GM12878 (cell line): ENCODE data around the gene TP53I11. TPM values are rescaled to one million over a fixed set of nuclear protein-coding genes. Genes with fewer than 3 reads are reported as not detected.

ENCODE experiments used
- ATAC-seq: fragments of 200-7000 bp; cut with Tn5 transposase; 3 replicates; pipeline ENCODE4 v1.9.1; 2020; ENCODE audit warnings: mild to moderate bottlenecking, moderate library complexity
- BruUV-seq: library from RNA; stranded (reverse); fragments of 400-500 nt; replicated peaks from 2 replicates; lab custom pipeline; 2021; lab: Mats Ljungman, UMichigan
- CTCF ChIA-PET: fragments of 300-600 bp; sonication (Branson Sonifier 250); formaldehyde crosslinking; extraction: SDS; loops from one replicate; lab custom pipeline; 2021; ENCODE audit warnings: inconsistent platforms; lab: Yijun Ruan, JAX
- POLR2A ChIA-PET: fragments of 350-600 bp; formaldehyde crosslinking; extraction: SDS; loops from one replicate; lab custom pipeline; 2021; ENCODE audit warnings: inconsistent platforms; lab: Charles Lee
- RAD21 ChIA-PET: fragments of 300-600 bp; sonication (Branson Sonifier 250); formaldehyde crosslinking; loops from one replicate; lab custom pipeline; 2023; ENCODE audit warnings: antibody characterized with exemption; ENCODE audit not compliant: unreplicated experiment; lab: Charles Lee
- SMC1A ChIA-PET: fragments of 300-600 bp; sonication (Branson Sonifier 250); formaldehyde crosslinking; loops from one replicate; lab custom pipeline; 2023; ENCODE audit not compliant: unreplicated experiment, uncharacterized antibody; lab: Charles Lee
- DNase-seq: peaks from one replicate; pipeline ENCODE4 v3.0.0-alpha.2; 2011; ENCODE audit warnings: low read depth, low spot score
- FAIRE-seq: peaks from 3 replicates; lab custom pipeline; 2011; peaks lifted over from hg19 to GRCh38; lab: Jason Lieb, UNC
- H2AFZ ChIP-seq: 2 replicates; pipeline ENCODE4 v1.6.0; 2011; ENCODE audit warnings: low read depth, low read length, control low read depth; ENCODE audit not compliant: control insufficient read depth
- H3K27ac ChIP-seq: 2 replicates; pipeline ENCODE4 v1.5.1; 2011; ENCODE audit warnings: control low read depth; ENCODE audit not compliant: control insufficient read depth, insufficient read depth
- H3K27me3 ChIP-seq, 2 experiments: replicated peaks in 1 of 2; 2 replicates each; pipeline versions ENCODE4 v1.6.0 to v1.6.1; 2011; ENCODE audit warnings: low read length in 1 of 2; ENCODE audit not compliant: control insufficient read depth in 2 of 2, insufficient read depth in 2 of 2
- H3K36me3 ChIP-seq, 2 experiments: 2 replicates each; pipeline ENCODE4 v1.5.1; 2011; ENCODE audit warnings: low read length in 1 of 2; ENCODE audit not compliant: control insufficient read depth in 2 of 2, insufficient read depth in 2 of 2
- H3K4me1 ChIP-seq: 2 replicates; pipeline ENCODE4 v1.6.1; 2011; ENCODE audit warnings: mild to moderate bottlenecking, low read length, moderate library complexity, mixed read lengths; ENCODE audit not compliant: control insufficient read depth, insufficient read depth
- H3K4me2 ChIP-seq: 2 replicates; pipeline ENCODE4 v1.6.0; 2011; ENCODE audit warnings: control low read depth; ENCODE audit not compliant: control insufficient read depth, insufficient read depth
- H3K4me3 ChIP-seq: fragments of 200-600 bp; sonication (generic); 2 replicates; pipeline ENCODE4 v1.5.1; 2016
- H3K79me2 ChIP-seq: 2 replicates; pipeline ENCODE4 v1.6.0; 2011; ENCODE audit warnings: low read length; ENCODE audit not compliant: control insufficient read depth, insufficient read depth
- H3K9ac ChIP-seq: 2 replicates; pipeline ENCODE4 v1.8.0; 2011; ENCODE audit warnings: low read length, control low read depth, mixed read lengths; ENCODE audit not compliant: control insufficient read depth, insufficient read depth
- H3K9me3 ChIP-seq: replicated peaks from 3 replicates; pipeline ENCODE4 v1.5.1; 2011; ENCODE audit warnings: mild to moderate bottlenecking, low read length; ENCODE audit not compliant: control insufficient read depth, insufficient read depth
- H4K20me1 ChIP-seq: 2 replicates; pipeline ENCODE4 v1.6.0; 2011; ENCODE audit not compliant: control insufficient read depth, insufficient read depth
- E2F4 ChIP-seq: IDR thresholded peaks from 2 replicates; pipeline ENCODE4 v1.6.1; 2012; ENCODE audit warnings: low read depth, low read length, improper control_type of control experiment
- ETV6 ChIP-seq, 2 experiments: fragments of 450-650 bp in 1 of 2; IDR thresholded peaks in 1 of 2; conservative IDR thresholded peaks in 1 of 2; 2 replicates each; pipeline ENCODE4 v1.6.1; 2014; ENCODE audit warnings: antibody characterized with exemption in 1 of 2, borderline replicate concordance in 1 of 2, low read depth in 1 of 2, mild to moderate bottlenecking in 1 of 2, moderate library complexity in 1 of 2
- HDAC2 ChIP-seq: fragments of 200-600 bp; sonication (generic); IDR thresholded peaks from 2 replicates; pipeline ENCODE4 v1.6.1; 2017
- LARP7 ChIP-seq: fragments of 450-650 bp; IDR thresholded peaks from 2 replicates; pipeline ENCODE4 v1.6.1; 2017; ENCODE audit warnings: mild to moderate bottlenecking
- POLR2AphosphoS5 ChIP-seq: IDR thresholded peaks from 2 replicates; pipeline ENCODE4 v1.6.1; 2011; ENCODE audit warnings: mild to moderate bottlenecking, low read length, inconsistent platforms
- RUNX3 ChIP-seq: IDR thresholded peaks from 2 replicates; pipeline ENCODE4 v1.6.1; 2012; ENCODE audit warnings: low read length, inconsistent platforms
- SMAD1 ChIP-seq: fragments of 450-650 bp; IDR thresholded peaks from 2 replicates; pipeline ENCODE4 v1.6.1; 2018; ENCODE audit warnings: mild to moderate bottlenecking, low read depth; ENCODE audit not compliant: partially characterized antibody
- SUPT20H ChIP-seq: IDR thresholded peaks from 2 replicates; pipeline ENCODE4 v1.6.1; 2011; ENCODE audit warnings: low read depth, mild to moderate bottlenecking, low read length, moderate library complexity, borderline replicate concordance; ENCODE audit not compliant: control insufficient read depth
- TAF1 ChIP-seq: IDR thresholded peaks from 2 replicates; pipeline ENCODE4 v1.6.1; 2011; ENCODE audit warnings: mild to moderate bottlenecking, low read depth, low read length, borderline replicate concordance
- TBL1XR1 ChIP-seq: IDR thresholded peaks from 2 replicates; pipeline ENCODE4 v1.6.1; 2012; ENCODE audit warnings: low read depth, low read length, improper control_type of control experiment
- TCF3 ChIP-seq: IDR thresholded peaks from 2 replicates; pipeline ENCODE4 v1.6.1; 2012; ENCODE audit warnings: low read depth, mild to moderate bottlenecking, low read length, borderline replicate concordance; ENCODE audit not compliant: insufficient read depth
- whole genome bisulfite sequencing: methylation state at CpG from one replicate; pipeline ENCODE4 v1.1.6; 2016; ENCODE audit warnings: low lambda C conversion rate; ENCODE audit not compliant: insufficient replicate concordance, insufficient coverage; ENCODE audit errors: missing lambda C conversion rate; 5-methylcytosine and 5-hydroxymethylcytosine counted together
- in situ Hi-C: fragments of 300-500 bp; cut with MboI; formaldehyde crosslinking; loops from 9 replicates; pipeline ENCODE4 v1.14.3; 2018; ENCODE audit warnings: mixed read lengths
- intact Hi-C: fragments of 100-400 bp; cut with micrococcal nuclease; formaldehyde crosslinking; loops from one replicate; pipeline ENCODE4 v1.14.2; 2022; ENCODE audit not compliant: unreplicated experiment
- polyA plus RNA-seq, 11 experiments: library from polyadenylated mRNA; depleted of rRNA in 4 of 11; unstranded in 6 of 11; stranded (reverse) in 5 of 11; fragments of >200 nt; fragmentation: Nextera tagmentation in 4 of 11; fragmentation: Illumina TruSeq in 1 of 11; extraction: Ambion mirVana in 4 of 11; extraction: Trizol in 1 of 11; gene quantifications; 1 replicate in 1 of 11; 2 replicates in 10 of 11; pipeline versions ENCODE4 v1.2.1 to v1.2.3, GENCODE V29; 2011 to 2016; ENCODE audit warnings: inconsistent platforms in 2 of 11, missing spikeins in 2 of 11, low read depth in 1 of 11
- total RNA-seq, 4 experiments: library from RNA; depleted of rRNA in 3 of 4; stranded (reverse); fragments of >200 nt in 3 of 4; fragmentation: Illumina TruSeq in 1 of 4; extraction: Trizol in 1 of 4; gene quantifications; 2 replicates each; pipeline versions ENCODE4 v1.2.1 to v1.2.3, GENCODE V29; 2013 to 2021
- TF ChIP-seq, protein P1 (sequence below): fragments of 450-650 bp; IDR thresholded peaks from 2 replicates; pipeline ENCODE4 v1.6.1; 2017; ENCODE audit warnings: mild to moderate bottlenecking, low read depth, inconsistent platforms; ENCODE audit not compliant: poor library complexity, severe bottlenecking
- TF ChIP-seq, protein P2 (sequence below): fragments of 450-650 bp; IDR thresholded peaks from 2 replicates; pipeline ENCODE4 v1.6.1; 2017; ENCODE audit warnings: antibody characterized with exemption, mild to moderate bottlenecking, moderate library complexity

TP53I11 gene
- total and polyA plus RNA-seq, 10 of the 15 experiments (the other 5 are each of a cell fraction or from before 2014, with no cell fraction given), result 0.03 to 0.28 (median 0.17) TPM; not detected in 3

DNA sequence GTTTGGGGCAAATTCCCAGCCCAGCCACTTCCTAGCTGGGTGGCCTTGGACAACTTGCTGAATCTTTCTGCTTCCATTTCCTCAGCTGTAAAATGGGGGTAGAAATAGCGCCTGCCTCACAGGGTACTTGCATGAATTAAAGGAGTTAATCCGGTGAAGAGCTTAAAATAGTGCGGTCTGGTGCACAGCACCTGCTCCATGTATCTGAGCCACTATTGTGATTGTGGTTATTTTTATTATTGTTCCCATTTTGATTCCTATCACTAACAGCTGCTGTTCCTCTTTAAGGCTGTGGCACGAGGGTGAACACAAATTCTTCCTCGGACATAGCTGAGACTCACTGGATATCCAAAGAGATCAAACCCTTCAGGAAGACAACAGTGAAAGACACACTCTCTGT is 46.9 kb upstream of the TP53I11 start:
- no peak for ATAC-seq
- H2AFZ ChIP-seq, result no peak overlapping the region
- BruUV-seq, result no TSS peak
- H3K27me3 ChIP-seq, result no peaks in the 10 kb centered on the region; a peak in 1 of 4 replicates
- CTCF ChIA-PET, result interaction anchor here (1.5 kb wide), 1 partner anchor 61 kb away, joined by 3 read pairs; no protein-coding TSS in a partner anchor
- H3K79me2 ChIP-seq, result no peaks in the 10 kb centered on the region
- intact Hi-C loops (no loop called here), in situ Hi-C loops (no loop called here)
- H3K4me2 ChIP-seq, result no peak overlapping the region
- H4K20me1 ChIP-seq, result no peaks in the 10 kb centered on the region
- SMC1A ChIA-PET, result no interaction called here
- no peaks in the 10 kb centered on the region for H3K4me1 ChIP-seq
- no peak overlapping the region for H3K4me3 ChIP-seq
- FAIRE-seq, result no peak
- no peak for DNase-seq
- TF ChIP-seq E2F4 (no peak), SUPT20H (no peak), TAF1 (no peak), TCF3 (no peak), ETV6 (conservative IDR thresholded peaks at IDR 0.05 in 1 of 2, IDR thresholded peaks at IDR 0.05 in 1 of 2; ENCODE audit: borderline replicate concordance in 1 of 2, low read depth in 1 of 2) (no peak), LARP7 (no peak), HDAC2 (no peak), RUNX3 (no peak), SMAD1 (no peak), POLR2AphosphoS5 (no peak), TBL1XR1 (no peak)
- TF ChIP-seq, protein P1, sequence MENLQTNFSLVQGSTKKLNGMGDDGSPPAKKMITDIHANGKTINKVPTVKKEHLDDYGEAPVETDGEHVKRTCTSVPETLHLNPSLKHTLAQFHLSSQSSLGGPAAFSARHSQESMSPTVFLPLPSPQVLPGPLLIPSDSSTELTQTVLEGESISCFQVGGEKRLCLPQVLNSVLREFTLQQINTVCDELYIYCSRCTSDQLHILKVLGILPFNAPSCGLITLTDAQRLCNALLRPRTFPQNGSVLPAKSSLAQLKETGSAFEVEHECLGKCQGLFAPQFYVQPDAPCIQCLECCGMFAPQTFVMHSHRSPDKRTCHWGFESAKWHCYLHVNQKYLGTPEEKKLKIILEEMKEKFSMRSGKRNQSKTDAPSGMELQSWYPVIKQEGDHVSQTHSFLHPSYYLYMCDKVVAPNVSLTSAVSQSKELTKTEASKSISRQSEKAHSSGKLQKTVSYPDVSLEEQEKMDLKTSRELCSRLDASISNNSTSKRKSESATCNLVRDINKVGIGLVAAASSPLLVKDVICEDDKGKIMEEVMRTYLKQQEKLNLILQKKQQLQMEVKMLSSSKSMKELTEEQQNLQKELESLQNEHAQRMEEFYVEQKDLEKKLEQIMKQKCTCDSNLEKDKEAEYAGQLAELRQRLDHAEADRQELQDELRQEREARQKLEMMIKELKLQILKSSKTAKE, result no peak
- TF ChIP-seq, protein P2, sequence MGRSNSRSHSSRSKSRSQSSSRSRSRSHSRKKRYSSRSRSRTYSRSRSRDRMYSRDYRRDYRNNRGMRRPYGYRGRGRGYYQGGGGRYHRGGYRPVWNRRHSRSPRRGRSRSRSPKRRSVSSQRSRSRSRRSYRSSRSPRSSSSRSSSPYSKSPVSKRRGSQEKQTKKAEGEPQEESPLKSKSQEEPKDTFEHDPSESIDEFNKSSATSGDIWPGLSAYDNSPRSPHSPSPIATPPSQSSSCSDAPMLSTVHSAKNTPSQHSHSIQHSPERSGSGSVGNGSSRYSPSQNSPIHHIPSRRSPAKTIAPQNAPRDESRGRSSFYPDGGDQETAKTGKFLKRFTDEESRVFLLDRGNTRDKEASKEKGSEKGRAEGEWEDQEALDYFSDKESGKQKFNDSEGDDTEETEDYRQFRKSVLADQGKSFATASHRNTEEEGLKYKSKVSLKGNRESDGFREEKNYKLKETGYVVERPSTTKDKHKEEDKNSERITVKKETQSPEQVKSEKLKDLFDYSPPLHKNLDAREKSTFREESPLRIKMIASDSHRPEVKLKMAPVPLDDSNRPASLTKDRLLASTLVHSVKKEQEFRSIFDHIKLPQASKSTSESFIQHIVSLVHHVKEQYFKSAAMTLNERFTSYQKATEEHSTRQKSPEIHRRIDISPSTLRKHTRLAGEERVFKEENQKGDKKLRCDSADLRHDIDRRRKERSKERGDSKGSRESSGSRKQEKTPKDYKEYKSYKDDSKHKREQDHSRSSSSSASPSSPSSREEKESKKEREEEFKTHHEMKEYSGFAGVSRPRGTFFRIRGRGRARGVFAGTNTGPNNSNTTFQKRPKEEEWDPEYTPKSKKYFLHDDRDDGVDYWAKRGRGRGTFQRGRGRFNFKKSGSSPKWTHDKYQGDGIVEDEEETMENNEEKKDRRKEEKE, result no peak
- no peaks in the 10 kb centered on the region for H3K36me3 ChIP-seq
- POLR2A ChIA-PET, result no interaction called here
- H3K9ac ChIP-seq, result no peak overlapping the region
- RAD21 ChIA-PET, result no interaction called here
- WGBS, result 48% methylated on average over 5 of the region's 5 CpGs
- no peak overlapping the region for H3K27ac ChIP-seq
- no peaks in the 10 kb centered on the region for H3K9me3 ChIP-seq
